Progenitor cell of endocrine pancreas (in vitro differentiated cells): Measurements from ENCODE around the gene WFS1. TPM values are rescaled to one million over a fixed set of nuclear protein-coding genes. Genes with fewer than 3 reads are reported as not detected.

Experiments
- DNase-seq: peaks from one replicate; pipeline ENCODE4 v3.0.0; 2021; ENCODE audit warnings: low spot score; ENCODE audit not compliant: unreplicated experiment
- H3K27ac Mint-ChIP-seq: 2 replicates; pipeline ENCODE4 v1.8.0; 2021; ENCODE audit warnings: mild to moderate bottlenecking, moderate library complexity, mixed read lengths
- H3K27me3 Mint-ChIP-seq: 2 replicates; pipeline ENCODE4 v1.8.0; 2021; ENCODE audit warnings: mixed read lengths
- H3K36me3 Mint-ChIP-seq: 2 replicates; pipeline ENCODE4 v1.8.0; 2022; ENCODE audit warnings: mixed read lengths; ENCODE audit not compliant: insufficient read depth
- H3K4me1 Mint-ChIP-seq: 2 replicates; pipeline ENCODE4 v1.8.0; 2021; ENCODE audit warnings: low read depth, mixed read lengths
- H3K4me3 Mint-ChIP-seq: 2 replicates; pipeline ENCODE4 v1.8.0; 2021; ENCODE audit warnings: low read depth, mild to moderate bottlenecking, moderate library complexity, mixed read lengths
- H3K9me3 Mint-ChIP-seq: 2 replicates; pipeline ENCODE4 v1.8.0; 2021; ENCODE audit warnings: low read depth, mixed read lengths
- total RNA-seq: library from RNA; stranded (reverse); gene quantifications from 2 replicates; pipeline ENCODE4 v1.2.1, GENCODE V29; 2021
- TF ChIP-seq, protein P1 (sequence below): fragments of 200-600 bp; sonication (generic); IDR thresholded peaks from one replicate; pipeline ENCODE4 v1.5.0; 2021; ENCODE audit warnings: antibody characterized with exemption, mild to moderate bottlenecking; ENCODE audit not compliant: unreplicated experiment

The WFS1 gene
- total RNA-seq, 1 donor from 2014 or later, result 37.9 TPM

- H3K36me3 Mint-ChIP-seq, result no peaks in the 10 kb centered on the region
- H3K9me3 Mint-ChIP-seq, result no peaks in the 10 kb centered on the region
- TF ChIP-seq, protein P1, sequence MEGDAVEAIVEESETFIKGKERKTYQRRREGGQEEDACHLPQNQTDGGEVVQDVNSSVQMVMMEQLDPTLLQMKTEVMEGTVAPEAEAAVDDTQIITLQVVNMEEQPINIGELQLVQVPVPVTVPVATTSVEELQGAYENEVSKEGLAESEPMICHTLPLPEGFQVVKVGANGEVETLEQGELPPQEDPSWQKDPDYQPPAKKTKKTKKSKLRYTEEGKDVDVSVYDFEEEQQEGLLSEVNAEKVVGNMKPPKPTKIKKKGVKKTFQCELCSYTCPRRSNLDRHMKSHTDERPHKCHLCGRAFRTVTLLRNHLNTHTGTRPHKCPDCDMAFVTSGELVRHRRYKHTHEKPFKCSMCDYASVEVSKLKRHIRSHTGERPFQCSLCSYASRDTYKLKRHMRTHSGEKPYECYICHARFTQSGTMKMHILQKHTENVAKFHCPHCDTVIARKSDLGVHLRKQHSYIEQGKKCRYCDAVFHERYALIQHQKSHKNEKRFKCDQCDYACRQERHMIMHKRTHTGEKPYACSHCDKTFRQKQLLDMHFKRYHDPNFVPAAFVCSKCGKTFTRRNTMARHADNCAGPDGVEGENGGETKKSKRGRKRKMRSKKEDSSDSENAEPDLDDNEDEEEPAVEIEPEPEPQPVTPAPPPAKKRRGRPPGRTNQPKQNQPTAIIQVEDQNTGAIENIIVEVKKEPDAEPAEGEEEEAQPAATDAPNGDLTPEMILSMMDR, result no peak
Measured at GRCh38 chr4:6258026-6258360, 11.7 kb upstream of the WFS1 start.

GRCh38 chr4:6258741-6259140, 10.9 kb upstream of the WFS1 start:
- no peak overlapping the region for H3K27ac Mint-ChIP-seq
- TF ChIP-seq, protein P1, result no peak
- peaks cover 6% of the 10 kb centered on the region for H3K4me1 Mint-ChIP-seq
- DNase-seq, result no peak
- H3K4me3 Mint-ChIP-seq, result no peak overlapping the region
- no peaks in the 10 kb centered on the region for H3K36me3 Mint-ChIP-seq
- peaks cover 6% of the 10 kb centered on the region for H3K27me3 Mint-ChIP-seq
- no peaks in the 10 kb centered on the region for H3K9me3 Mint-ChIP-seq

More at GRCh38 chr4:6258026-6258360, 11.7 kb upstream of the WFS1 start:
- Mint-ChIP-seq H3K27ac (no peak overlapping the region), H3K4me1 (peaks cover 6% of the 10 kb centered on the region), H3K27me3 (peaks cover 6% of the 10 kb centered on the region), H3K4me3 (no peak overlapping the region)
- DNase-seq, result no peak

- no peak overlapping the region for H3K27ac Mint-ChIP-seq
- peaks cover 6% of the 10 kb centered on the region for H3K27me3 Mint-ChIP-seq
- TF ChIP-seq, protein P1, result no peak
- no peaks in the 10 kb centered on the region for H3K9me3 Mint-ChIP-seq
- DNase-seq, result no peak
- peaks cover 6% of the 10 kb centered on the region for H3K4me1 Mint-ChIP-seq
- H3K4me3 Mint-ChIP-seq, result no peak overlapping the region
- no peaks in the 10 kb centered on the region for H3K36me3 Mint-ChIP-seq
Measured at GRCh38 chr4:6259886-6260285, 9.8 kb upstream of the WFS1 start.

DNA sequence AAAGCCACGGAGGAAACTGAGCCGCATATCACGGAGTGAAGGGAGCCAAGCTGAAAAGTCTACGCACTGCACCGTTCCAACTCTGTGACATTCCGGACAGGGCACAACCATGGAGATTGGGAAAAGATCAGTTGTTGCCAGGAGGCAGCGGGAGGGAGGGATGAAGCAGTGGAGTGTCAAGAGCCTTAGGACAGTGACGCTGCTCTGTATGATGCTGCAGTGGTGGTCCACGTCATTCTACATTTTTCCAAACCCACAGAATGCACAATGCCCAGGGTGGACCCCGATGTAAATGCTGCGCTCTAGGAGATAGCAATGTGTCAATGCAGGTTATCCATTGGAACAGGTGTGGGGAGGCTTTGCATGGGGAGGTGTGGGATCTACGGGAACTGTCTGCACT, 7.5 kb upstream of the WFS1 start:
- DNase-seq, result no peak
- peaks cover 6% of the 10 kb centered on the region for H3K27me3 Mint-ChIP-seq
- TF ChIP-seq, protein P1, result no peak
- H3K4me3 Mint-ChIP-seq, result no peak overlapping the region
- H3K9me3 Mint-ChIP-seq, result no peaks in the 10 kb centered on the region
- peaks cover 4% of the 10 kb centered on the region for H3K4me1 Mint-ChIP-seq
- H3K27ac Mint-ChIP-seq, result no peak overlapping the region
- H3K36me3 Mint-ChIP-seq, result no peaks in the 10 kb centered on the region

GRCh38 chr4:6262847-6263487, 6.7 kb upstream of the WFS1 start:
- TF ChIP-seq, protein P1, result no peak
- no peak for DNase-seq
- H3K4me1 Mint-ChIP-seq, result no peaks in the 10 kb centered on the region
- H3K9me3 Mint-ChIP-seq, result no peaks in the 10 kb centered on the region
- H3K36me3 Mint-ChIP-seq, result no peaks in the 10 kb centered on the region
- peaks cover 7% of the 10 kb centered on the region for H3K27me3 Mint-ChIP-seq
- no peak overlapping the region for H3K27ac Mint-ChIP-seq
- no peak overlapping the region for H3K4me3 Mint-ChIP-seq
